CD4-positive, alpha-beta T cell (primary cell): Measurements from ENCODE around the gene SANBR. TPM values are rescaled to one million over a fixed set of nuclear protein-coding genes. Genes with fewer than 3 reads are reported as not detected.

Experiments used
- ATAC-seq: fragments of 200-7000 bp; cut with Tn5 transposase; one replicate; pipeline ENCODE4 v1.10.0; 2022; ENCODE audit warnings: mild to moderate bottlenecking; ENCODE audit not compliant: poor library complexity
- CTCF ChIA-PET: fragments of 350-600 bp; sonication (Branson Sonifier 250); formaldehyde crosslinking; loops from one replicate; lab custom pipeline; 2021; ENCODE audit warnings: antibody characterized with exemption, inconsistent platforms; lab: Charles Lee
- POLR2A ChIA-PET: fragments of 350-600 bp; sonication (Branson Sonifier 250); formaldehyde crosslinking; loops from one replicate; lab custom pipeline; 2021; ENCODE audit warnings: antibody characterized with exemption, inconsistent platforms; lab: Charles Lee
- DNase-seq, 14 experiments: peaks; one replicate each; pipeline ENCODE4 v3.0.0-alpha.2; 2013 to 2020; ENCODE audit warnings: mixed read lengths in 2 of 14
- H3K27ac ChIP-seq, 2 donors: one replicate each; pipeline versions ENCODE4 v1.5.1 to v1.7.0; 2013; ENCODE audit warnings: low read length in 2 of 2, low read depth in 1 of 2, mild to moderate bottlenecking in 1 of 2
- H3K27me3 ChIP-seq, 2 experiments: 1 replicate in 1 of 2; 2 replicates in 1 of 2; pipeline versions ENCODE4 v1.6.1 to v1.7.0; 2013; ENCODE audit warnings: low read length in 2 of 2, control low read depth in 1 of 2, mild to moderate bottlenecking in 1 of 2, moderate library complexity in 1 of 2; ENCODE audit not compliant: insufficient read depth in 2 of 2, control insufficient read depth in 1 of 2
- H3K36me3 ChIP-seq: one replicate; pipeline ENCODE4 v1.6.1; 2013; ENCODE audit warnings: low read length, control low read depth; ENCODE audit not compliant: insufficient read depth
- H3K4me1 ChIP-seq: one replicate; pipeline ENCODE4 v1.6.1; 2013; ENCODE audit warnings: low read length, control low read depth; ENCODE audit not compliant: insufficient read depth
- H3K4me3 ChIP-seq: one replicate; pipeline ENCODE4 v1.5.1; 2013; ENCODE audit warnings: mild to moderate bottlenecking, low read length, moderate library complexity
- H3K9me3 ChIP-seq, 2 experiments: 1 replicate in 1 of 2; 2 replicates in 1 of 2; pipeline versions ENCODE4 v1.6.1 to v1.7.0; 2013; ENCODE audit warnings: low read length in 2 of 2, mild to moderate bottlenecking in 2 of 2, control low read depth in 1 of 2, moderate library complexity in 1 of 2; ENCODE audit not compliant: control insufficient read depth in 1 of 2, insufficient read depth in 1 of 2
- H3K27ac Mint-ChIP-seq: one replicate; pipeline ENCODE4 v1.8.0; 2020; ENCODE audit warnings: mixed read lengths
- H3K27me3 Mint-ChIP-seq: one replicate; pipeline ENCODE4 v1.8.0; 2021; ENCODE audit warnings: mixed read lengths
- H3K36me3 Mint-ChIP-seq: one replicate; pipeline ENCODE4 v1.8.0; 2021; ENCODE audit warnings: low read depth, mixed read lengths
- H3K4me1 Mint-ChIP-seq: one replicate; pipeline ENCODE4 v1.8.0; 2021; ENCODE audit warnings: low read depth, mixed read lengths
- H3K4me3 Mint-ChIP-seq: one replicate; pipeline ENCODE4 v1.8.0; 2020; ENCODE audit warnings: mild to moderate bottlenecking, mixed read lengths
- H3K9me3 Mint-ChIP-seq: one replicate; pipeline ENCODE4 v1.8.0; 2020; ENCODE audit warnings: mixed read lengths
- CTCF ChIP-seq: fragments of 200-600 bp; IDR thresholded peaks from one replicate; pipeline ENCODE4 v1.8.0; 2022; ENCODE audit warnings: antibody characterized with exemption, mild to moderate bottlenecking
- intact Hi-C, 2 experiments: fragments of 100-400 bp; cut with DNase I in 1 of 2; cut with micrococcal nuclease in 1 of 2; formaldehyde crosslinking; loops; one replicate each; pipeline versions ENCODE4 v1.15.1 to v1.9.0; 2023 to 2025; cut with DNase I, micrococcal nuclease
- total RNA-seq, 174 experiments: library from RNA in 2 of 174; stranded (reverse) in 2 of 174; gene quantifications; one replicate each; pipeline ENCODE4 v1.2.3 and lab custom pipeline; 2021 to 2026

The SANBR gene
- total RNA-seq, 2 experiments from 2014 or later, result 1.1 to 1.3 TPM

- TF ChIP-seq CTCF, result no peak
- H3K36me3 ChIP-seq, result peaks cover 5% of the 10 kb centered on the region
- ChIA-PET POLR2A (interaction anchor here (1.5 to 2.4 kb wide), 4 partner anchors 51 to 260 kb away, joined by 3 to 11 read pairs (median 9); partner anchors contain the start of genes PAPOLG and REL), CTCF (interaction anchor here (2.0 kb wide), 1 partner anchor 211 kb away, joined by 4 read pairs; no protein-coding TSS in a partner anchor)
- DNase-seq (peak in 1 of 14 experiments; percentile 2), ATAC-seq (peak; percentile 4)
- no peaks in the 10 kb centered on the region for H3K9me3 ChIP-seq
- Mint-ChIP-seq H3K4me3 (peak overlapping the region; percentile 100), H3K9me3 (no peaks in the 10 kb centered on the region), H3K4me1 (peaks cover 45% of the 10 kb centered on the region), H3K27ac (peak overlapping the region; percentile 89), H3K36me3 (peaks cover 24% of the 10 kb centered on the region), H3K27me3 (no peaks in the 10 kb centered on the region)
- H3K27ac ChIP-seq, result peak overlapping the region; percentile 71 to 85
- peak overlapping the region; percentile 64 for H3K4me3 ChIP-seq
- intact Hi-C loops, result loop anchor here (1.0 to 10.0 kb wide), 4 partner anchors 49 to 129 kb away; partner anchors contain the start of gene SANBR (in 2 of the 2)
- H3K27me3 ChIP-seq, result no peaks in the 10 kb centered on the region
- H3K4me1 ChIP-seq, result peaks cover 10% of the 10 kb centered on the region
Measured at GRCh38 chr2:61016392-61017002, 49.2 kb upstream of the SANBR start.

- TF ChIP-seq CTCF, result no peak
- Histone ChIP-seq H3K4me3 (peak overlapping the region; percentile 64), H3K27ac (peak overlapping the region; percentile 71 to 85), H3K4me1 (peaks cover 10% of the 10 kb centered on the region), H3K27me3 (no peaks in the 10 kb centered on the region), H3K9me3 (no peaks in the 10 kb centered on the region), H3K36me3 (peaks cover 5% of the 10 kb centered on the region)
- ATAC-seq (peak; percentile 73), DNase-seq (peak; percentile 39 to 83 (median 58))
- ChIA-PET CTCF (interaction anchor here (2.0 kb wide), 1 partner anchor 212 kb away, joined by 4 read pairs; no protein-coding TSS in a partner anchor), POLR2A (interaction anchor here (1.2 to 2.4 kb wide), 5 partner anchors 10 to 261 kb away, joined by 3 to 11 read pairs (median 7); partner anchors contain the start of genes PAPOLG and REL)
- intact Hi-C loops, result loop anchor here (1.0 to 10.0 kb wide), 4 partner anchors 48 to 130 kb away; partner anchors contain the start of gene SANBR (in 2 of the 2)
- Mint-ChIP-seq H3K9me3 (no peaks in the 10 kb centered on the region), H3K36me3 (peaks cover 29% of the 10 kb centered on the region), H3K27me3 (no peaks in the 10 kb centered on the region), H3K4me3 (peak overlapping the region; percentile 100), H3K27ac (peak overlapping the region; percentile 89), H3K4me1 (peaks cover 47% of the 10 kb centered on the region)
Measured at GRCh38 chr2:61017003-61017555, 48.6 kb upstream of the SANBR start.

GRCh38 chr2:61017556-61018317 lies 47.9 kb upstream of the SANBR start, which contains the start of the genes PEX13 and PUS10:
PEX13 (plus strand) TSS chr2:61017720; CDS start chr2:61017760, 40 bp downstream.
PUS10 (minus strand) TSS chr2:61018255; CDS start chr2:61011890, 6,365 bp downstream.
- ATAC-seq (peak; percentile 76), DNase-seq (peak in 13 of 14 experiments; percentile 33 to 76 (median 49))
- H3K4me3 ChIP-seq, result peak within 1 kb of the TSS; percentile 64
- H3K9me3 ChIP-seq, result no peaks in the 10 kb centered on the region
- Mint-ChIP-seq H3K4me1 (peaks cover 50% of the 10 kb centered on the region), H3K27me3 (no peaks in the 10 kb centered on the region), H3K9me3 (no peaks in the 10 kb centered on the region), H3K27ac (peak within 1 kb of the TSS; percentile 89), H3K4me3 (peak within 1 kb of the TSS; percentile 100), H3K36me3 (peaks cover 34% of the 10 kb centered on the region)
- peak within 1 kb of the TSS; percentile 71 to 85 for H3K27ac ChIP-seq
- ChIA-PET CTCF (interaction anchor here (0.6 to 2.0 kb wide), 2 partner anchors 212 to 841 kb away, joined by 3 to 4 read pairs; no protein-coding TSS in a partner anchor), POLR2A (interaction anchor here (1.0 to 2.4 kb wide), 6 partner anchors 9 to 262 kb away, joined by 3 to 11 read pairs (median 6); partner anchors contain the start of genes PAPOLG and REL)
- TF ChIP-seq CTCF, result no peak
- intact Hi-C loops, result loop anchor here (1.0 to 10.0 kb wide), 5 partner anchors 48 to 161 kb away; partner anchors contain the start of gene SANBR (in 2 of the 2)
- peaks cover 10% of the 10 kb centered on the region for H3K4me1 ChIP-seq
- H3K27me3 ChIP-seq, result no peaks in the 10 kb centered on the region
- H3K36me3 ChIP-seq, result peaks cover 5% of the 10 kb centered on the region
